NCI-H446 (cell line): ENCODE data around the gene P2RX7.
A peak's percentile ranks its signal among the peaks of the same experiment; 100 is the strongest.
"Not testable (repeated sequence)": the region's sequence is repeated elsewhere in the genome, so short reads cannot be mapped to it uniquely, and the experiment has no call there.

ENCODE experiments used
- DNase-seq, 2 experiments: peaks; one replicate each; lab custom pipeline; 2025; lab: John Stamatoyannopoulos, UW

P2RX7 gene

GRCh38 chr12:121205491-121205890, 72.8 kb downstream of the P2RX7 start:
- DNase-seq: no peak

GRCh38 chr12:121208571-121208970, 75.9 kb downstream of the P2RX7 start:
- DNase-seq: not testable (repeated sequence)

- no peak for DNase-seq
Measured at GRCh38 chr12:121209221-121209620, 76.5 kb downstream of the P2RX7 start.

GRCh38 chr12:121209624-121210572, 77.2 kb downstream of the P2RX7 start, which contains the start of gene P2RX4:
Gene P2RX4 (plus strand): TSS chr12:121210129. CDS start chr12:121210165, 36 bp downstream.
- peak; percentile 35 to 79 for DNase-seq

- no peak for DNase-seq
Measured at GRCh38 chr12:121212875-121213274, 80.2 kb downstream of the P2RX7 start.

GRCh38 chr12:121214166-121214777, 81.6 kb downstream of the P2RX7 start:
- no peak for DNase-seq

GRCh38 chr12:121214855-121215745, 82.4 kb downstream of the P2RX7 start:
- no peak for DNase-seq

GRCh38 chr12:121216102-121216501, 83.4 kb downstream of the P2RX7 start:
- no peak for DNase-seq

GRCh38 chr12:121217063-121217462, 84.4 kb downstream of the P2RX7 start:
- DNase-seq: no peak

- no peak for DNase-seq
Measured at GRCh38 chr12:121217761-121218160, 85.1 kb downstream of the P2RX7 start.

- DNase-seq: no peak
Measured at GRCh38 chr12:121218588-121219352, 86.1 kb downstream of the P2RX7 start.

GRCh38 chr12:121219353-121219986, 86.8 kb downstream of the P2RX7 start:
- DNase-seq: no peak

GRCh38 chr12:121222847-121223246, 90.2 kb downstream of the P2RX7 start:
- DNase-seq: no peak

GRCh38 chr12:121223292-121224285, 90.9 kb downstream of the P2RX7 start:
- DNase-seq: no peak

- DNase-seq: no peak
Measured at GRCh38 chr12:121224591-121224990, 91.9 kb downstream of the P2RX7 start.

- DNase-seq: no peak
Measured at GRCh38 chr12:121226399-121226798, 93.7 kb downstream of the P2RX7 start.

- not testable (repeated sequence) for DNase-seq
Measured at GRCh38 chr12:121226871-121227270, 94.2 kb downstream of the P2RX7 start.

GRCh38 chr12:121227294-121227693, 94.6 kb downstream of the P2RX7 start:
- no peak for DNase-seq

GRCh38 chr12:121228919-121229665, 96.4 kb downstream of the P2RX7 start:
- DNase-seq: no peak
